Skeletal muscle tissue (tissue), 4 donors: Measurements from ENCODE around the gene PIP4K2C. TPM values are rescaled to one million over a fixed set of nuclear protein-coding genes. Genes with fewer than 3 reads are reported as not detected.
A peak's percentile ranks its signal among the peaks of the same experiment; 100 is the strongest.

Source experiments
- H3K27ac ChIP-seq: one replicate; pipeline ENCODE4 v1.7.0; 2013; ENCODE audit warnings: mild to moderate bottlenecking, low read depth, low read length, inconsistent platforms
- H3K27me3 ChIP-seq, 3 donors: one replicate each; pipeline ENCODE4 v1.7.0; 2013; ENCODE audit warnings: low read length in 3 of 3; ENCODE audit not compliant: control insufficient read depth in 3 of 3, insufficient read depth in 3 of 3
- H3K36me3 ChIP-seq, 3 donors: one replicate each; pipeline ENCODE4 v1.7.0; 2013; ENCODE audit warnings: low read length in 3 of 3; ENCODE audit not compliant: control insufficient read depth in 3 of 3, insufficient read depth in 3 of 3
- H3K4me1 ChIP-seq, 3 donors: one replicate each; pipeline ENCODE4 v1.7.0; 2013; ENCODE audit warnings: low read length in 3 of 3, mild to moderate bottlenecking in 3 of 3; ENCODE audit not compliant: control insufficient read depth in 3 of 3, insufficient read depth in 3 of 3
- H3K4me3 ChIP-seq, 3 donors: one replicate each; pipeline ENCODE4 v1.7.0; 2013; ENCODE audit warnings: low read length in 3 of 3
- H3K9ac ChIP-seq, 3 donors: one replicate each; pipeline ENCODE4 v1.7.0; 2013; ENCODE audit warnings: low read length in 3 of 3, mild to moderate bottlenecking in 3 of 3, moderate library complexity in 2 of 3, low read depth in 1 of 3
- H3K9me3 ChIP-seq, 3 donors: one replicate each; pipeline ENCODE4 v1.7.0; 2013; ENCODE audit warnings: low read length in 3 of 3; ENCODE audit not compliant: control insufficient read depth in 3 of 3
- total RNA-seq: library from RNA; depleted of rRNA; stranded (reverse); fragments of >200 nt; gene quantifications from one replicate; pipeline ENCODE4 v1.2.3, GENCODE V29; 2014
- donor health status: Osteomylitis.

Gene PIP4K2C
- total RNA-seq, 1 donor from 2014 or later = 5.7 TPM

DNA sequence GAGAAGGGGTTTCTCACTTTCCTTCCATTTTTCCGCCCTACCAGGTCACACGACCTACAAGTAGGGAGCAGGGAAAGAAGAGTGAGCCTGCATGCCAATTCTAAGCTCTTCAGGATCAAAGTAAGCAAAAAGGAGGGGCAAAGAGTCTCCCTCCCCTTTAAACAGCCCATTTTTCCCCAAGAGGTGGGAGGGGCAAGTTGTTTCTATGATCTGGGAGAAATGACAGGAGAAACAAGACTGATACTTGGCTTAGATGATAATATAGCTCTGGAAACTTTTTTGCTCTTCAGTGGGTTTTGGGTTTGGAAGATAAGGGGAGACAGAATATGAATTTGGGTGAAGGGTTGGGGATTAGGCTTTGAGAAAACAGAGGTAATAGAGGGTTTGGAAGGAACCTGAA is 15.4 kb downstream of the PIP4K2C start:
- H3K27ac ChIP-seq = no peak overlapping the region
- no peak overlapping the region for H3K4me3 ChIP-seq
- peaks cover 19 to 38% (median 38%) of the 10 kb centered on the region in 3 donors for H3K27me3 ChIP-seq
- H3K9me3 ChIP-seq = no peaks in the 10 kb centered on the region
- H3K4me1 ChIP-seq = peaks cover 18 to 28% (median 26%) of the 10 kb centered on the region in 3 donors
- peaks cover 3 to 13% (median 4%) of the 10 kb centered on the region in 3 donors for H3K36me3 ChIP-seq
- peak overlapping the region in 1 of 3 donors; percentile 33 for H3K9ac ChIP-seq

DNA sequence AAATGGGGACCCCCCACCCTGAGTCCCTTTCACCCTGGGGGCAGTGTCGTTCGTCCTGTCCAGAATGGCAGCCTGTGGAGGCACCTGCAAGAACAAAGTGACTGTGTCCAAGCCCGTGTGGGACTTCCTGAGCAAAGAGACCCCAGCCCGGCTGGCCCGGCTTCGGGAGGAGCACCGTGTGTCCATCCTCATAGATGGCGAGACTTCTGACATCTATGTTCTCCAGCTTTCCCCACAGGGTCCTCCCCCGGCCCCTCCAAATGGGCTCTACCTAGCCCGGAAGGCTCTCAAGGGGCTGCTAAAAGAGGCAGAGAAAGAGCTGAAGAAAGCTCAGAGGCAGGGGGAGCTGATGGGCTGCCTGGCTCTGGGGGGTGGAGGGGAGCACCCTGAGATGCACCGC is 15.8 kb downstream of the PIP4K2C start:
- H3K27ac ChIP-seq = no peak overlapping the region

GRCh38 chr12:57607958-57608663 is 17.1 kb downstream of the PIP4K2C start:
- peaks cover 26 to 30% (median 26%) of the 10 kb centered on the region in 3 donors for H3K4me1 ChIP-seq

More for the DNA sequence above, 15.8 kb downstream of the PIP4K2C start:
- H3K9me3 ChIP-seq = no peaks in the 10 kb centered on the region
- peaks cover 0 to 8% (median 4%) of the 10 kb centered on the region in 3 donors for H3K36me3 ChIP-seq
- H3K4me1 ChIP-seq = peaks cover 19 to 28% (median 26%) of the 10 kb centered on the region in 3 donors
- peaks cover 19 to 38% (median 38%) of the 10 kb centered on the region in 3 donors for H3K27me3 ChIP-seq
- peak overlapping the region in 1 of 3 donors; percentile 33 for H3K9ac ChIP-seq
- no peak overlapping the region for H3K4me3 ChIP-seq

DNA sequence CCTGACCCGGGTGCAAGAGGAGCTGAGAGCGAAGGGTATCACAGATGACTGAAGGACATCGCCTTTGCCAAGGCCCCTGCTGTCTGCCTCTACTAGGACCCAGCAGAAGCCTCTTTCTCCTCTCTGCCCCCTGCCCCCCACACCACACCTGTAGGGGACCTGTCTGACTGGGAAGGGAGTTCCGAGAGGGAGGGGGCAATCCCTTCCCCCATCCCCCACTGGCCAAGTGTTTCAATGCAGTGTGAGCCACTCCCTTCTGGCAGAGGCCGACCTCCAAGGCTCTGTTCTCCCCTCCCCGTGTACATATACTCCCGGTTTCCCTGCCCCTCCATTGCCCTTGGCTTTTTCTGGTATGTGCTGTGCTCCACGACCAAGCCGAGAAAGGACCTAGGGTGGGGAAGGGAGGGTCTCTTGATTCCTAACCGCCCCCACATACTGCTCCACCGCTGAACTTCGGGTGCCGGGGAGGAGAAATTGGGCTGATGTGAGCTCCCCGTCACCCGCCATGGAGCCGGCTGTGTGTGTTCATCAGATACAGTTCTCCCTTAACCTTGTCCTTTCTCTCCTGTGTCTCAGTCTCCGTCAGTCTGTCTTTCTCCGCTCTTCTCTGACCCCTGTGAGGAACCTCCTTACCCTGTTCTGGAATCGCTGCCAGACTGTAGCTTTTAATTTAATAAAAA is 18.2 kb downstream of the PIP4K2C start:
- Histone ChIP-seq H3K4me3 (peak overlapping the region in 1 of 3 donors; percentile 22), H3K27me3 (peaks cover 34 to 62% (median 55%) of the 10 kb centered on the region in 3 donors), H3K27ac (peak overlapping the region; percentile 40), H3K9me3 (no peaks in the 10 kb centered on the region), H3K4me1 (peaks cover 26 to 29% (median 27%) of the 10 kb centered on the region in 3 donors), H3K36me3 (peaks cover 0 to 3% (median 0%) of the 10 kb centered on the region in 3 donors), H3K9ac (peak overlapping the region in 1 of 3 donors; percentile 45)

More at GRCh38 chr12:57607958-57608663, 17.1 kb downstream of the PIP4K2C start:
- Histone ChIP-seq H3K4me3 (no peak overlapping the region), H3K27ac (peak overlapping the region; percentile 40), H3K36me3 (peaks cover 0 to 3% (median 0%) of the 10 kb centered on the region in 3 donors), H3K9ac (no peak overlapping the region), H3K9me3 (no peaks in the 10 kb centered on the region), H3K27me3 (peaks cover 28 to 51% (median 51%) of the 10 kb centered on the region in 3 donors)

- Histone ChIP-seq H3K9ac (peak overlapping the region; percentile 43 to 73 (median 45)), H3K27ac (peak overlapping the region; percentile 66), H3K9me3 (no peaks in the 10 kb centered on the region), H3K4me3 (peak overlapping the region; percentile 52 to 64 (median 56)), H3K4me1 (peaks cover 21 to 29% (median 23%) of the 10 kb centered on the region in 3 donors), H3K27me3 (peaks cover 29 to 62% (median 61%) of the 10 kb centered on the region in 3 donors), H3K36me3 (peaks cover 0 to 3% (median 2%) of the 10 kb centered on the region in 3 donors)
These were observed 19.0 kb downstream of the PIP4K2C start for GRCh38 chr12:57609781-57610553.

GRCh38 chr12:57610554-57611107 is 19.6 kb downstream of the PIP4K2C start:
- Histone ChIP-seq H3K4me3 (peak overlapping the region; percentile 52 to 64 (median 56)), H3K9me3 (no peaks in the 10 kb centered on the region), H3K27ac (peak overlapping the region; percentile 66), H3K9ac (peak overlapping the region; percentile 45 to 73 (median 51)), H3K36me3 (peaks cover 0 to 5% (median 2%) of the 10 kb centered on the region in 3 donors), H3K27me3 (peaks cover 27 to 61% (median 55%) of the 10 kb centered on the region in 3 donors), H3K4me1 (peaks cover 14 to 24% (median 16%) of the 10 kb centered on the region in 3 donors)

DNA sequence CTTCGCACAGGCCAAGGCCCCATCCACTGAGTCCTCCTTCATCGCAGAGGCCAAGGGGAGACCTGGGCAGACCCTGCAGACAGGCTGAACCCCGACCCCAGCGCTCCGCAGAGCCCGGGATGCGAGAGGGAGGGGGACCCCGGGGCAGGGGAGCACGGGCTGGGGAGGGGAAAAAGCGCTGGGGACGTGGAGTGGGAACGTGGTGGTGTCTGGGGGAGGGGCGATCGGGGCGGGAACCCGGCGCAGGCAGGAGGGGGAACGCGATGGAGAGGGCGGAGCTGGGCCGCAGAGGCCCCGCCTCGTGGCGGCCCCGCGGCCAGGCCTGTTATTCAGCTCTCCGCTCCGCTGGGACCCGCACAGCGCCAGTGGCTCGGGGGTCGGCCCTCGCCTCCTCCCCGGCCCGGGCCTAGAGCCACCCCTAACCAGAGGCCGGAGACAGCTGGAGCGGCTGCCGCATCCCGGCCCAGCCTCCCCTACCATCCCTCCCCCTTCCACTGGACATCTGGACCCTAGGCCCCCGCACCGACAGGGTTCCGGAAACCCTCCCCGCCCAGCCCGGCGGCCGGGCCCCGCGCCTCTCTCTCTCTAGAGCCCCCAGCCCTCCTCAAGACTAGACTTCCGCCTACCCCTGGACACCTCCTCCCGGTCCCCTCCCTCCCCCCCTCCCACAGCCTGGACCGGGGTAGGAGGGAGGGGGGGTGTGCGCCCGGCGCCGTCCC is 20.3 kb downstream of the PIP4K2C start, which contains the start of gene ARHGEF25:
Gene ARHGEF25 (plus strand): TSS at position 328 of the 719 bp plus-strand sequence. CDS start 460 bp downstream, outside the sequence.
- peaks cover 26 to 62% (median 53%) of the 10 kb centered on the region in 3 donors for H3K27me3 ChIP-seq
- peaks cover 11 to 24% (median 13%) of the 10 kb centered on the region in 3 donors for H3K4me1 ChIP-seq
- H3K36me3 ChIP-seq = peaks cover 0 to 8% (median 6%) of the 10 kb centered on the region in 3 donors
- H3K4me3 ChIP-seq = peak within 1 kb of the TSS; percentile 52 to 64 (median 56)
- H3K9me3 ChIP-seq = no peaks in the 10 kb centered on the region
- peak within 1 kb of the TSS; percentile 66 for H3K27ac ChIP-seq
- H3K9ac ChIP-seq = peak within 1 kb of the TSS; percentile 45 to 73 (median 51)

- Histone ChIP-seq H3K4me1 (peaks cover 10 to 24% (median 13%) of the 10 kb centered on the region in 3 donors), H3K36me3 (peaks cover 0 to 9% (median 8%) of the 10 kb centered on the region in 3 donors), H3K9me3 (no peaks in the 10 kb centered on the region), H3K4me3 (peak overlapping the region; percentile 26 to 41 (median 36)), H3K27ac (peak overlapping the region; percentile 30), H3K9ac (peak overlapping the region in 1 of 3 donors; percentile 54), H3K27me3 (peaks cover 26 to 65% (median 54%) of the 10 kb centered on the region in 3 donors)
These were observed 21.1 kb downstream of the PIP4K2C start for GRCh38 chr12:57611827-57612710.
